Left ventricle myocardium inferior (tissue), 1 donor: ENCODE results near the gene PTPN14. TPM values are rescaled to one million over a fixed set of nuclear protein-coding genes. Genes with fewer than 3 reads are reported as not detected.
A peak's percentile ranks its signal among the peaks of the same experiment; 100 is the strongest.

Experiments used
- DNase-seq: peaks from one replicate; pipeline ENCODE4 v3.0.0-alpha.2; 2020
- H3K27ac ChIP-seq: fragments of 200-600 bp; replicated peaks from 2 replicates; pipeline ENCODE4 v1.8.0; 2021
- H3K27me3 ChIP-seq: fragments of 200-600 bp; 2 replicates; pipeline ENCODE4 v1.8.0; 2021; ENCODE audit warnings: low read depth
- H3K36me3 ChIP-seq: fragments of 200-600 bp; 2 replicates; pipeline ENCODE4 v1.8.0; 2021
- H3K4me1 ChIP-seq: fragments of 200-600 bp; 2 replicates; pipeline ENCODE4 v1.8.0; 2021
- H3K4me3 ChIP-seq: fragments of 200-600 bp; 2 replicates; pipeline ENCODE4 v1.8.0; 2021; ENCODE audit warnings: mild to moderate bottlenecking, moderate library complexity
- H3K9me3 ChIP-seq: fragments of 200-600 bp; replicated peaks from 2 replicates; pipeline ENCODE4 v1.8.0; 2021
- intact Hi-C: fragments of 100-400 bp; cut with micrococcal nuclease; formaldehyde crosslinking; loops from one replicate; pipeline ENCODE4 v1.11.0; 2022
- total RNA-seq: library from RNA; stranded (reverse); fragmentation: NEBNext Ultra II Directional; extraction: Animal tissue kit (Norgen Biotek cat#: 25700); gene quantifications from one replicate; pipeline ENCODE4 v1.2.1, GENCODE V29; 2021
- TF ChIP-seq, protein P1 (sequence below): fragments of 200-600 bp; IDR thresholded peaks from 2 replicates; pipeline ENCODE4 v1.8.0; 2021; ENCODE audit warnings: antibody characterized with exemption, mild to moderate bottlenecking, borderline replicate concordance
- donor health status: DM: no; HTN: yes; CAD: no; lungs with severe emphysema.

Gene PTPN14
- total RNA-seq, 1 donor from 2014 or later: 32.5 TPM

DNA sequence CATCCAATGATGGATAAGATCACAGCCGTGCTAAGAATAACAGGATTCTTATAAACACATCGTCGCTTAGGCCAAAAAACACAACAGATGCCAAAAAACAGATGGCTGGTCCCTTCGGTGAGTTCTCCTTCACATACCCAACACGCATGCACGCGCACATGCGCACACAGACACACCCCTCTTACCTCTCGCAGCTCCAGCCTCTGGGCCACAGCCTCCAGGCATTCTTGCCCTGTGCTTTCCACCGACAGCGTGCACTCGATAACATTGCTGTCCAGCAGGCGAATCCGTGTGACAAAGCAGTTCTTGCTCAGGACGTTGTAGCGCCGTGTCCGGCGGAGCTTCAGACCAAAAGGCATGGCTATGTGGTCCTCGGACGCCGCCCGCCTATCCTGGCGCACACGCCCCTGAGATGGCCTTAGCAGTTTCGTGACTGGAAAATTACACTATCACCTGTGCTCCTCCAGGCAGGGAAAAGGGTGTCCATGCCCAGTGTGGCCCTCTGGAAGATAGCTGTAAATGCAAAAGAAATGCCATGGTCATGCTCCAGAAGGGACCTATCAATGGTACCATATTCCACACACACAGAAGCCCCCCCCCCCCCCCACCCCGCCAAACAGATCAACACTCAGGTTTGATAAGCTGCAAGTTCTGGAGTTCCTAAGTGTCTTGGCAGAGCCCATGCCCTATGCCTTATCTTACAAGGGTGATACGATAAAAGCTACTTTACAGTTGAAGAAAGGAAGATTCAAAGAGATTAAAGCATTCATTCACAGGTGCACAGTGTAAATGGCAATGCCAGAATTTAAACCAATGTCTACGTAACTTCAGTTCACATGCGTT is 86.7 kb downstream of the PTPN14 start:
- DNase-seq: no peak
- TF ChIP-seq, protein P1, sequence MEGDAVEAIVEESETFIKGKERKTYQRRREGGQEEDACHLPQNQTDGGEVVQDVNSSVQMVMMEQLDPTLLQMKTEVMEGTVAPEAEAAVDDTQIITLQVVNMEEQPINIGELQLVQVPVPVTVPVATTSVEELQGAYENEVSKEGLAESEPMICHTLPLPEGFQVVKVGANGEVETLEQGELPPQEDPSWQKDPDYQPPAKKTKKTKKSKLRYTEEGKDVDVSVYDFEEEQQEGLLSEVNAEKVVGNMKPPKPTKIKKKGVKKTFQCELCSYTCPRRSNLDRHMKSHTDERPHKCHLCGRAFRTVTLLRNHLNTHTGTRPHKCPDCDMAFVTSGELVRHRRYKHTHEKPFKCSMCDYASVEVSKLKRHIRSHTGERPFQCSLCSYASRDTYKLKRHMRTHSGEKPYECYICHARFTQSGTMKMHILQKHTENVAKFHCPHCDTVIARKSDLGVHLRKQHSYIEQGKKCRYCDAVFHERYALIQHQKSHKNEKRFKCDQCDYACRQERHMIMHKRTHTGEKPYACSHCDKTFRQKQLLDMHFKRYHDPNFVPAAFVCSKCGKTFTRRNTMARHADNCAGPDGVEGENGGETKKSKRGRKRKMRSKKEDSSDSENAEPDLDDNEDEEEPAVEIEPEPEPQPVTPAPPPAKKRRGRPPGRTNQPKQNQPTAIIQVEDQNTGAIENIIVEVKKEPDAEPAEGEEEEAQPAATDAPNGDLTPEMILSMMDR: no peak
- no peaks in the 10 kb centered on the region for H3K27me3 ChIP-seq
- H3K4me3 ChIP-seq: peak overlapping the region; percentile 21
- H3K4me1 ChIP-seq: peaks cover 12% of the 10 kb centered on the region
- intact Hi-C loops: no loop called here
- H3K36me3 ChIP-seq: peaks cover 4% of the 10 kb centered on the region
- no peaks in the 10 kb centered on the region for H3K9me3 ChIP-seq
- H3K27ac ChIP-seq: no peak overlapping the region

DNA sequence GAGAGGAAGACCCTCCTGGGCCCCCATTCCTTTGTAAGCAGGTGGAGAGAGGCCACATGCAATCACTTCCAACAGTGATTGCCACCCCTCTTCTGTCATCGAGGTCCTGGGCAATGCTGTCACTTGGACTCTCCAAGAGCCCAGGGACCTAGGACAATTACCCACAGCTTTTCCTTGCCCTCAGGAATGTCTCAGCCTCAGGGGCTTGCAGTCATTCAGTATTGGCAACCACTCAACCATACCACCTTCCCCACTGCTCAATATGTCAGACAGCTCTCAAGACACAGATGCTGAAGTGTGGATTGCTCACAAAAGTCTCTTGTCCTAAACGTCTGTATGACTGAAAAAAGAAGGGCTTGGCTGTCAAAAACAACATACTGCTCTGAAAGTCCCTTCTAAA is 87.8 kb downstream of the PTPN14 start:
- Histone ChIP-seq H3K9me3 (no peaks in the 10 kb centered on the region), H3K4me3 (no peak overlapping the region), H3K4me1 (peaks cover 7% of the 10 kb centered on the region), H3K36me3 (peaks cover 4% of the 10 kb centered on the region), H3K27me3 (no peaks in the 10 kb centered on the region), H3K27ac (no peak overlapping the region)
- intact Hi-C loops: no loop called here
- no peak for DNase-seq
- TF ChIP-seq, protein P1: no peak

DNA sequence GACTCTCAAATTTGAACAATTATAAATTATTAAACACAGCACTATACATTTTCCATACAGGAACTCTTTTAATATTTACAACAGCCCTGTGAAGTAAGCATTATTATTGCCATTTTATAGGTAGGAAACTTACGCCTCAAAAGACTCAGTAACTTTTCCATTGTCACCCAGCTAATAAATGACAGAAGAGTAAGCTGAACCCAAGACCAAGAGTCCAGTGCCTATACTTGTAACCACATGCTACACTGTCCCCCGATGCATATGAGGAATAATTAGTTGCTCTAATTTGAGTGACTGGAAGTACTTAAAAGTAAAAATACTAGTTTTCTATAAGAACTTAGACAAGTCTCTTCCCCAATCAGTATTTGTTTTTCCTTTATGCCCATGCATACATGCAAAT is 88.5 kb downstream of the PTPN14 start:
- Histone ChIP-seq H3K27me3 (no peaks in the 10 kb centered on the region), H3K9me3 (no peaks in the 10 kb centered on the region), H3K4me3 (no peak overlapping the region), H3K4me1 (peaks cover 7% of the 10 kb centered on the region), H3K27ac (no peak overlapping the region), H3K36me3 (peaks cover 4% of the 10 kb centered on the region)
- TF ChIP-seq, protein P1: no peak
- no peak for DNase-seq
- intact Hi-C loops: no loop called here

DNA sequence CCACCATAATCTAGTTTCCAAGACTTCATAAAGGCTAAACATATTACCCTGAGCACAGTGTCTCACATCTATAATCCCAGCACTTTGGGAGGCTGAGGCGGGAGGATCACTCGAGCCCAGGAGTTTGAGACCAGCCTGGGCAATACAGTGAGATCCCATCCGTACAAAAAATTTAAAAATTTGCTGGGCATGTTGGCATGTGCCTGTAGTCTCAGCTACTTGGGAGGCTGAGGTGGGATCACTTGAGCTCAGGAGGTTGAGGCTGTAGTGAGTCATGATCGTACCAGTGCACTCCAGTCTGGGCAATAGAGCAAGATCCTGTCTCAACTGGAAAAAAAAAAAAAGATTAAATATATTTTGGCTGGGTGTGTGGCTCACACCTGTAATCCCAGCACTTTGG is 90.1 kb downstream of the PTPN14 start:
- no peaks in the 10 kb centered on the region for H3K27me3 ChIP-seq
- TF ChIP-seq, protein P1: no peak
- peaks cover 4% of the 10 kb centered on the region for H3K36me3 ChIP-seq
- H3K4me3 ChIP-seq: no peak overlapping the region
- intact Hi-C loops: no loop called here
- H3K4me1 ChIP-seq: peaks cover 16% of the 10 kb centered on the region
- no peak overlapping the region for H3K27ac ChIP-seq
- H3K9me3 ChIP-seq: no peaks in the 10 kb centered on the region
- DNase-seq: no peak

DNA sequence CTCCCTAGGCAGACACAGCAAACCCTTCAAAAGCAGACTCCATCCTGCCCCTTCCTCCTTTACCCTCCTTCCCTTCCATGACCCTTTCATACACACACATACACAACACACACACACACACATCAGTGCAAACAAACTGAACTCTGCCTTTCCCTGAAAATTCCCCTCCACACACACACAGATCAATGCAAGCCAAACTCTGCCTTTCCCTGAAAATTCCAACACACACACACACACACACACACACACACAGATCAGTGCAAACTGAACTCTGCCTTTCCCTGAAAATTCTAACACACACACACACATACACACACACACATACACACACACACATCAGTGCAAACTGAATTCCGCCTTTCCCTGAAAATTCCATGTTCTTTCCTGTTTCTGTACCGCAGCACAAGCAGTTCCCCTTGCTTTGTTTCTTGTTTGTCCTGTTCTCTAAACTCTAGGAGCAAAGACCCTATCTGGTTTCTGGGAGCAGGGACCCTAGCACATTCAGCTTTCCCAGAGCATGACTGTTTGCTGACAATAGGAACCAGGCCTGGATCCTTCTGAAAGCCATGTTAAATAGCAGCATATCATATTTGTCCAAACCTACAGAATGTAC is 91.0 kb downstream of the PTPN14 start:
- H3K4me3 ChIP-seq: no peak overlapping the region
- TF ChIP-seq, protein P1: no peak

More for the DNA sequence above, 91.0 kb downstream of the PTPN14 start:
- no peak for DNase-seq
- H3K9me3 ChIP-seq: no peaks in the 10 kb centered on the region
- H3K4me1 ChIP-seq: peaks cover 25% of the 10 kb centered on the region
- no peaks in the 10 kb centered on the region for H3K27me3 ChIP-seq
- H3K36me3 ChIP-seq: peaks cover 4% of the 10 kb centered on the region
- intact Hi-C loops: no loop called here
- no peak overlapping the region for H3K27ac ChIP-seq
